Esophagus squamous epithelium (tissue), 4 donors: ENCODE results near the gene SNX24.

Source experiments
- POLR2A ChIP-seq, 4 donors: fragments of 450-650 bp; IDR thresholded peaks; one replicate each; pipeline ENCODE4 v1.6.1; 2017; ENCODE audit warnings: antibody characterized with exemption in 4 of 4, mild to moderate bottlenecking in 4 of 4, moderate library complexity in 3 of 4
- TF ChIP-seq, protein P1 (sequence below), 6 experiments: fragments of 450-650 bp in 4 of 6; fragments of 200-600 bp in 2 of 6; sonication (generic) in 2 of 6; IDR thresholded peaks; one replicate each; pipeline ENCODE4 v1.5.1; 2016 to 2019; ENCODE audit warnings: antibody characterized with exemption in 6 of 6, mild to moderate bottlenecking in 4 of 6, moderate library complexity in 4 of 6

GRCh38 chr5:122849771-122850170 lies 4.4 kb downstream of the SNX24 start:
- TF ChIP-seq, protein P1, sequence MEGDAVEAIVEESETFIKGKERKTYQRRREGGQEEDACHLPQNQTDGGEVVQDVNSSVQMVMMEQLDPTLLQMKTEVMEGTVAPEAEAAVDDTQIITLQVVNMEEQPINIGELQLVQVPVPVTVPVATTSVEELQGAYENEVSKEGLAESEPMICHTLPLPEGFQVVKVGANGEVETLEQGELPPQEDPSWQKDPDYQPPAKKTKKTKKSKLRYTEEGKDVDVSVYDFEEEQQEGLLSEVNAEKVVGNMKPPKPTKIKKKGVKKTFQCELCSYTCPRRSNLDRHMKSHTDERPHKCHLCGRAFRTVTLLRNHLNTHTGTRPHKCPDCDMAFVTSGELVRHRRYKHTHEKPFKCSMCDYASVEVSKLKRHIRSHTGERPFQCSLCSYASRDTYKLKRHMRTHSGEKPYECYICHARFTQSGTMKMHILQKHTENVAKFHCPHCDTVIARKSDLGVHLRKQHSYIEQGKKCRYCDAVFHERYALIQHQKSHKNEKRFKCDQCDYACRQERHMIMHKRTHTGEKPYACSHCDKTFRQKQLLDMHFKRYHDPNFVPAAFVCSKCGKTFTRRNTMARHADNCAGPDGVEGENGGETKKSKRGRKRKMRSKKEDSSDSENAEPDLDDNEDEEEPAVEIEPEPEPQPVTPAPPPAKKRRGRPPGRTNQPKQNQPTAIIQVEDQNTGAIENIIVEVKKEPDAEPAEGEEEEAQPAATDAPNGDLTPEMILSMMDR (IDR thresholded peaks at IDR 0.05), result no peak
- no peak for TF ChIP-seq POLR2A (IDR thresholded peaks at IDR 0.05)
